SK-N-SH (cell line): Measurements from ENCODE around the gene HEPACAM.

Experiments
- CTCF ChIP-seq: fragments of 200-600 bp; sonication (generic); IDR thresholded peaks from 2 replicates; pipeline ENCODE4 v1.6.1; 2017; ENCODE audit warnings: antibody characterized with exemption, mild to moderate bottlenecking, moderate library complexity
- ELF1 ChIP-seq: IDR thresholded peaks from 2 replicates; pipeline ENCODE4 v1.4.0; 2012
- EZH2phosphoT487 ChIP-seq: fragments of 200-600 bp; sonication (generic); IDR thresholded peaks from 2 replicates; pipeline ENCODE4 v1.6.1; 2017; ENCODE audit warnings: low read depth, mixed run types, mild to moderate bottlenecking, antibody characterized with exemption, moderate library complexity, borderline replicate concordance
- GABPA ChIP-seq: IDR thresholded peaks from 2 replicates; pipeline ENCODE4 v1.4.0; 2012; ENCODE audit warnings: low read depth, mild to moderate bottlenecking
- JUND ChIP-seq: IDR thresholded peaks from 2 replicates; pipeline ENCODE4 v1.4.0; 2012
- POLR2AphosphoS5 ChIP-seq: IDR thresholded peaks from 2 replicates; pipeline ENCODE4 v1.6.1; 2012; ENCODE audit warnings: low read depth, low read length
- RCOR1 ChIP-seq: fragments of 150-350 bp; IDR thresholded peaks from 2 replicates; pipeline ENCODE4 v1.6.1; 2017; ENCODE audit warnings: antibody characterized with exemption, low read length
- RXRA ChIP-seq: IDR thresholded peaks from 2 replicates; pipeline ENCODE4 v1.4.0; 2012; ENCODE audit warnings: low read depth, mild to moderate bottlenecking, borderline replicate concordance
- SMC3 ChIP-seq: IDR thresholded peaks from 2 replicates; pipeline ENCODE4 v1.6.1; 2012; ENCODE audit warnings: low read depth, low read length, improper control_type of control experiment
- USF1 ChIP-seq: IDR thresholded peaks from 2 replicates; pipeline ENCODE4 v1.4.0; 2012; ENCODE audit warnings: low read depth, borderline replicate concordance
- YY1 ChIP-seq: IDR thresholded peaks from 2 replicates; pipeline ENCODE4 v1.4.0; 2012; ENCODE audit warnings: low read depth, mild to moderate bottlenecking
- ZBTB33 ChIP-seq: IDR thresholded peaks from 2 replicates; pipeline ENCODE4 v1.4.0; 2012; ENCODE audit warnings: low read depth, borderline replicate concordance

- no peak for TF ChIP-seq ELF1
- TF ChIP-seq CTCF = no peak
- TF ChIP-seq RXRA = no peak
- TF ChIP-seq SMC3 = no peak
- no peak for TF ChIP-seq USF1
- TF ChIP-seq YY1 = no peak
- no peak for TF ChIP-seq POLR2AphosphoS5
- TF ChIP-seq GABPA = no peak
- no peak for TF ChIP-seq EZH2phosphoT487
- TF ChIP-seq ZBTB33 = no peak
- TF ChIP-seq RCOR1 = no peak
- no peak for TF ChIP-seq JUND
Measured at GRCh38 chr11:124877631-124877909, 58.3 kb downstream of the HEPACAM start.
